Measurements from ENCODE around the gene FERMT2. TPM values are rescaled to one million over a fixed set of nuclear protein-coding genes. Genes with fewer than 3 reads are reported as not detected.
A peak's percentile ranks its signal among the peaks of the same experiment; 100 is the strongest.

The FERMT2 gene
- total RNA-seq, 1 donor from 2014 or later: 304 TPM

DNA sequence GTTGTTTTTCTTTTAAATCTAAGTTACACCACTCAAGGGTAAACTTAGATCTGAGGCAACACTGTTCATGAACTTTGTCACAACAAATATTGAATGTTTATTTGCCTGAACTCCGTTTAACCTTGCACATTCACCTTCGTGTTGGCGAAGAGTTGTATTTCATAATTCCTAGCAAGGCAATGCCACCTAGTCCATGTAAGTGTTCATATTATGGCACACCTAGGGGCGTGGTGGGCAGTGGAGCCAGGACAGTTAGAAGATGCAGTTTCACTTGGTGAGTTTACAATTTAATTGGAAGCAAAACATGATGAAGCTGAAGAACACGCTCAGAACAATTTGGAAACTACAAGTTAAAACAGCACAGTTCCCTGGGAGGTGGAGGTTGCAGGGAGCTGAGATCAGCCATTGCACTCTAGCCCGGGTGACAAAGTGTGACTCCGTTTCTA is 129.0 kb downstream of the FERMT2 start:
- DNase-seq (ENCODE audit: extremely low spot score, unreplicated experiment): peak; percentile 23
- H3K9me3 Mint-ChIP-seq (ENCODE audit: unreplicated experiment): no peaks in the 10 kb centered on the region
- TF ChIP-seq, protein P1, sequence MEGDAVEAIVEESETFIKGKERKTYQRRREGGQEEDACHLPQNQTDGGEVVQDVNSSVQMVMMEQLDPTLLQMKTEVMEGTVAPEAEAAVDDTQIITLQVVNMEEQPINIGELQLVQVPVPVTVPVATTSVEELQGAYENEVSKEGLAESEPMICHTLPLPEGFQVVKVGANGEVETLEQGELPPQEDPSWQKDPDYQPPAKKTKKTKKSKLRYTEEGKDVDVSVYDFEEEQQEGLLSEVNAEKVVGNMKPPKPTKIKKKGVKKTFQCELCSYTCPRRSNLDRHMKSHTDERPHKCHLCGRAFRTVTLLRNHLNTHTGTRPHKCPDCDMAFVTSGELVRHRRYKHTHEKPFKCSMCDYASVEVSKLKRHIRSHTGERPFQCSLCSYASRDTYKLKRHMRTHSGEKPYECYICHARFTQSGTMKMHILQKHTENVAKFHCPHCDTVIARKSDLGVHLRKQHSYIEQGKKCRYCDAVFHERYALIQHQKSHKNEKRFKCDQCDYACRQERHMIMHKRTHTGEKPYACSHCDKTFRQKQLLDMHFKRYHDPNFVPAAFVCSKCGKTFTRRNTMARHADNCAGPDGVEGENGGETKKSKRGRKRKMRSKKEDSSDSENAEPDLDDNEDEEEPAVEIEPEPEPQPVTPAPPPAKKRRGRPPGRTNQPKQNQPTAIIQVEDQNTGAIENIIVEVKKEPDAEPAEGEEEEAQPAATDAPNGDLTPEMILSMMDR (IDR thresholded peaks at IDR 0.05): no peak
- no peaks in the 10 kb centered on the region for H3K27me3 Mint-ChIP-seq (ENCODE audit: unreplicated experiment)
- peaks cover 18% of the 10 kb centered on the region for H3K4me1 Mint-ChIP-seq (ENCODE audit: unreplicated experiment)
- no peak overlapping the region for H3K27ac Mint-ChIP-seq (ENCODE audit: unreplicated experiment)
- H3K36me3 Mint-ChIP-seq (ENCODE audit: unreplicated experiment): no peaks in the 10 kb centered on the region
- H3K4me3 Mint-ChIP-seq (ENCODE audit: unreplicated experiment): no peak overlapping the region

DNA sequence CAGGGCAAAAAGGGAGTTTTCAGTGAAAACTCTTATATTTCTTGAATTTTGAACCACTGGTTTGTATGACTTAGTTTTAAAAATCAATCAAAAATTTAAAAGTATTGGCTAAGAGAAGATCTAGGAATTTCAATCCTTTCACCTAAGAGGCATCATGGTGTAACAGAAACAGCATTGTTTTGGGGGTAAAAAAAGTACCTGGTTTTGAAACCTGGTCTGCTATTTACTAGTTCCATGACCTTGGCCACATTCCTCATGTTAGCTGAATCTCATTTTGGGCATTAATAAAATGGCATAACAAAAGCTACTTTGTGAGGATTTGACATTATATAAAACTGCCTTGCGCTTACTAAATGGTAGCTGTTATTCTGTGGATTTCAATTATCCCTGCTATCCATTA is 142.7 kb downstream of the FERMT2 start:
- H3K27me3 Mint-ChIP-seq (ENCODE audit: unreplicated experiment): no peaks in the 10 kb centered on the region
- peaks cover 3% of the 10 kb centered on the region for H3K4me1 Mint-ChIP-seq (ENCODE audit: unreplicated experiment)
- H3K27ac Mint-ChIP-seq (ENCODE audit: unreplicated experiment): no peak overlapping the region
- DNase-seq (ENCODE audit: extremely low spot score, unreplicated experiment): no peak
- no peak overlapping the region for H3K4me3 Mint-ChIP-seq (ENCODE audit: unreplicated experiment)
- no peaks in the 10 kb centered on the region for H3K9me3 Mint-ChIP-seq (ENCODE audit: unreplicated experiment)
- TF ChIP-seq, protein P1 (IDR thresholded peaks at IDR 0.05): no peak
- H3K36me3 Mint-ChIP-seq (ENCODE audit: unreplicated experiment): no peaks in the 10 kb centered on the region

Other genes starting within 250 kb of the FERMT2 start
- 69.4 and 79.8 TPM in 2 replicates for gene PSMC6, start 243.8 kb downstream of the FERMT2 start, total RNA-seq
- gene STYX, start 220.9 kb downstream of the FERMT2 start, total RNA-seq: 14.5 and 16.8 TPM in 2 replicates
- 26.7 and 30.2 TPM in 2 replicates for gene GNPNAT1, start 159.4 kb downstream of the FERMT2 start, total RNA-seq
- gene DDHD1, start 202.3 kb upstream of the FERMT2 start, total RNA-seq: 21.0 and 21.1 TPM in 2 replicates